ENCODE results near the gene MIEF1.

Gene MIEF1

GRCh38 chr22:39530116-39530515, 28.0 kb downstream of the MIEF1 start:
- no peak for TF ChIP-seq ZNF274 (IDR thresholded peaks at IDR 0.05; ENCODE audit: low read depth, low read length)
- H3K4me3 ChIP-seq (ENCODE audit: low read length) = no peak overlapping the region

- no peak for TF ChIP-seq ZNF274 (IDR thresholded peaks at IDR 0.05; ENCODE audit: low read depth, low read length)
- no peak overlapping the region; the same call in 1 of the 2 replicates for H3K4me3 ChIP-seq (ENCODE audit: low read length)
Measured at GRCh38 chr22:39530692-39531331, 28.7 kb downstream of the MIEF1 start.

DNA sequence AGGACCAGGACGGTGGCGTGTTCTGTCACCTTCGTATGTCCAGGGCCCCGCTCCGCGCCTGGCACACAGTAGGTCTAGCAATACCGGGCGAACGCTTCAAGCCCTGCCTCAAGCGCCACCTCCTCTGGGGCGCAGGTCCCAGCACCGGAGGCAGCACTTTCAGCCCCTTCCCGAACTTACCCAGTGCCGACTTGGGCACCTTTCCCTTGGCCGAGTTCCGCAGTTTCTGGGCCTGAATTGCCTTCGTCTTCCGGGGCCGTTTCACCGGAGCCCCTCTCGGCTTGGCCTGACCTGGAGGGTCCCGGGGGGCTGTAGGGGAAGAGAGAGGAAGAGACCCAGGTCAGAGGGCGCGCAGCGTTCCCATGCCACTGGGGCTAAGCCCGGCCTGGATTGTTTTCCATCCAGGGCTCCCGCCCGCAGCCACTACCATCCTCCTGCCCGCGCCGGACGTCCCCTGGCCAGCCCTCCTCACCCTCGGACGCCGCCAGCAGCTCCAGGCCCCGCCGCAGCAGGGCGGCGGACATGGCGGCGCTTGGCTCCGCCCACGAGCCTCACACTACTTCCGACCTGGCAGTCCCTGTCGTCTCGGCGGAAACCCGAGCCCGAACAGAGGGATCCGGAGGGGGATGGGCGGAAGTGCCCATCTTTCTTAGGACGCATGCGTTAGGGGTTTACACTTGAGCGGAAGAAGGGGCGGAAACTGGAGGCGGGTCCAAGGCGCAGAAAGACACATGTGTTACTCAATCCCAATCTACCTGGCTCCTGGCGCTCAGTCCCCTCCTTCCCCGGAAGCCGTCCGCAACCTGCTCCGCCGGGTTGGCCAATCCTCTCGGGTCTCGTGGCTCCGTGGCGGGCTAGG, 30.4 kb downstream of the MIEF1 start, which contains the start of gene RPS19BP1:
RPS19BP1 (minus strand) TSS at position 534 of the 859 bp plus-strand sequence; CDS start at position 524, 10 bp downstream.
- no peak for TF ChIP-seq ZNF274 (IDR thresholded peaks at IDR 0.05; ENCODE audit: low read depth, low read length)
- peak within 1 kb of the TSS; percentile 70 for H3K4me3 ChIP-seq (ENCODE audit: low read length)

GRCh38 chr22:39534092-39534506, 32.0 kb downstream of the MIEF1 start:
- TF ChIP-seq ZNF274 (IDR thresholded peaks at IDR 0.05; ENCODE audit: low read depth, low read length) = no peak
- H3K4me3 ChIP-seq (ENCODE audit: low read length) = no peak overlapping the region

DNA sequence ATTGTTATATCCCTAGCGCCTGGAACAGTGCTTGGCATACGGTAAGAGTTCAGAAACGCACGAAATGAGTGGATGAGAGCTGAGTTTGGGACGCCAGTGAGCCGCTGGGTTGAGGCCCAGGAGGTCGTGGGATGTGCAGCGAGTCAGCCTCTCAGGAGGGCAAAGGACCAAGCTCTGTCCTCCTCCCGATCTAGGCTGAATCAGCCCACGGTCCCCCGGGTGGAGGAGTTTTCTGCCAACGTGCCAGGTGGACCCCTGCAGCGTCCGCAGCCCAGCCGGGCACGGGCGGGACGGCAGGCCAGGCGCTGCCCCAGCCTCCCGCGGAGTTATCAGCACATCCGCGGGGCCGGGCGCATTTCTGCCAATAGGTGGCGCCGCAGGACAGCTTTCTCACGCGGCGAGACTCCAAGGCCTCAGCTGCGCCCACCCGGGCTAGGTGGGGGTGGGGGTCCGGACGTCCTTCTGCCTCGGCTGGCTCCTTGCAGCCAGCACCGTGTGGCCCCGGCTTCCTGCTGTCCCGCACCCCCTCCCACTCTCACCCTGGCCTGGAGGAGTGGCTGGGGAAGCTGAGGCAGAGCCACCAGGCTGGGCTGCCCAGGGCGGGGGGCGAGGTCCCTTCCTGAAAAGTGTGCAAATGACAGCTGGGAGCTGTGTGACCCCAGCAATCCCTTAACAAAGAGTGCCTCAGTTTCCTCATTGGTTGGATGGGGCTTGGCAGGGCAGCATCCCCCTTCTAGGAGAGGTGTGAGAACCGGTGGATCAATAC, 32.7 kb downstream of the MIEF1 start:
- TF ChIP-seq ZNF274 (IDR thresholded peaks at IDR 0.05; ENCODE audit: low read depth, low read length) = no peak
- H3K4me3 ChIP-seq (ENCODE audit: low read length) = no peak overlapping the region

DNA sequence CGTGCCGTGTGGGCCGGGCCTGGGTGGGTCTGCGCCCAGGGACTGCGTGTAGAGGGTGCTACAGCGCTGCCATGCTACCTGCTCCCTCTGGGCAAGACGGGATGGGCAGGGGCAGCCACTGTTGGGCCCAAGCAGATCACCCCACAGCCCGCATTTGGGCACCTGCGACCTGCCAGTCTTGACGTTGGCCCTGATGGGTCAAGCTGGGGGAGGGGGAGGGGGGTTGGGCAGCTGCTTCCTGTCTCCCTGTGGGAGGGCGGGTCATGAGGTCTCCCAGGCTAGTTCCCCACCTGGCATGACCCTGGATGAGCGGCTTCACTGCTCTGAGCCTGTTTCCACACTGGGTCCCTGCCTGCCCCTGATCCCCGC, 33.3 kb downstream of the MIEF1 start:
- H3K4me3 ChIP-seq (ENCODE audit: low read length) = no peak overlapping the region

GRCh38 chr22:39535831-39536449, 33.9 kb downstream of the MIEF1 start:
- no peak for TF ChIP-seq ZNF274 (IDR thresholded peaks at IDR 0.05; ENCODE audit: low read depth, low read length)
- no peak overlapping the region for H3K4me3 ChIP-seq (ENCODE audit: low read length)

More for the DNA sequence above, 33.3 kb downstream of the MIEF1 start:
- no peak for TF ChIP-seq ZNF274 (IDR thresholded peaks at IDR 0.05; ENCODE audit: low read depth, low read length)

DNA sequence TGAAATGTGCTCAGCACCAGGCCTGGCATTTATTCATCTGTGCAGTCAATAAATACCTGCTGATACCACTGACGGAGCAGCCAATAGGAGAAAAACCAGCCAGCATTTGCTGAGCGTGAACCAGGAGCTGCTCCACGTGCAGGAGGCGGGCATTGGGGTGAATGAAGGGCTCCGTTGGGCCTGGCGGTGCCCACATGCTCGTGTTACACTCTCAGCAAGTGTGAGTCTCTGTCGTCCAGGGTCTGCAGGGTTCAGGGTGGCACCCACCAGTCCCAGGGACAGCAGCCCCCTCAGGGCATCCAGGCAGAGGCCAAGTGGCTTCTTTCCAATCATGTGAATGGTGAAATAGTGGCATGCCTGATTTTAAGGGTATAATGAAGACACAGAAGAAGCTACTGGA, 34.6 kb downstream of the MIEF1 start:
- no peak overlapping the region for H3K4me3 ChIP-seq (ENCODE audit: low read length)
- TF ChIP-seq ZNF274 (IDR thresholded peaks at IDR 0.05; ENCODE audit: low read depth, low read length) = no peak

- no peak overlapping the region for H3K4me3 ChIP-seq (ENCODE audit: low read length)
- no peak for TF ChIP-seq ZNF274 (IDR thresholded peaks at IDR 0.05; ENCODE audit: low read depth, low read length)
Measured at GRCh38 chr22:39537975-39538374, 35.9 kb downstream of the MIEF1 start.

GRCh38 chr22:39543095-39543494, 41.0 kb downstream of the MIEF1 start:
- no peak for TF ChIP-seq ZNF274 (IDR thresholded peaks at IDR 0.05; ENCODE audit: low read depth, low read length)
- H3K4me3 ChIP-seq (ENCODE audit: low read length) = no peak overlapping the region

DNA sequence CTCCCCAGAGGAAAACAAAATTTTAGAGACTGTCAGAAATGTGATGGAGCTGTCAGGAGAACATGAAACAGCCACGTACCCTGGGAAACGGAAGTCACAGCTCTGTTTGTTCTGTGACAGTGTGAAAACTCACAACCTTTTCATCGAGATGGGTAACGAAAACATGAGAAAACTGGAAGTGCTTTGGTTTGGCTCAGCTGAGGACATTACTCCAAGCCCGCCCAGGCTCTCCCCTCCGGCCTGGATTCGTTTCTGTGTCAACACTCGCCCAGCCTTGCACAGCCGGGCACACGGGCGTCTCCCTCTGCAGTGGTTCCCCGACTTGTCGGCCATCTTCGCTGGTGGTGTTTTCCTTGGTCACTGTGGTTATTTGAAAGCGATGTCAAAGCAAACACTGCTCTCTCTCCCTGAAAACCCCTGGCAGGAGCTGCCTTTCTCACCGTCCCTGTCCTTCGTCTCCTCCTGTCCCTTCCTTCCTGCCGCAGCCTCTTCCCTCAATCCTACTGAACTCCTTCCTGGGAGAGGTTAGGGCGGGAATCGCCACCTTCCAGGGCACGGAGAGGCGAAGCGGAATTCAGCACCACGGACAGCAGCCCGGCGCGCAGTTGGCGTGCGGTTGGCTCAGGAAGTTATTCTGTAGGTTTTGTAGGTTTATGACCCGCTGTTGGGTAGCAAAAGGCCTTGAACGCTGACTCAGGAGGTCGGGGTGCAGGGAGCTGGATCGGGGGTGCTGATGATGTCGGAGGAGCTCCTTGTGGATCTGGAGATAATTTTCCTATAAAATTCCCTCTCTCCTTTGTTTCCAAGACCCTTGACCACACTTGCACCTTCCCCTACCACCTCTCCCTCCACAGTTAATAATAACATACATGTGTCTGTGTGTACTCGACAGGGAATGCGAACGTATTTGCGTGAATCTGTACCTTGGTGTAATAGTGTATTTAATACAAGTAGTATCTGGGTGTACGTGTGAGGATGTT, 43.6 kb downstream of the MIEF1 start:
- no peak for TF ChIP-seq ZNF274 (IDR thresholded peaks at IDR 0.05; ENCODE audit: low read depth, low read length)
- H3K4me3 ChIP-seq (ENCODE audit: low read length) = no peak overlapping the region

DNA sequence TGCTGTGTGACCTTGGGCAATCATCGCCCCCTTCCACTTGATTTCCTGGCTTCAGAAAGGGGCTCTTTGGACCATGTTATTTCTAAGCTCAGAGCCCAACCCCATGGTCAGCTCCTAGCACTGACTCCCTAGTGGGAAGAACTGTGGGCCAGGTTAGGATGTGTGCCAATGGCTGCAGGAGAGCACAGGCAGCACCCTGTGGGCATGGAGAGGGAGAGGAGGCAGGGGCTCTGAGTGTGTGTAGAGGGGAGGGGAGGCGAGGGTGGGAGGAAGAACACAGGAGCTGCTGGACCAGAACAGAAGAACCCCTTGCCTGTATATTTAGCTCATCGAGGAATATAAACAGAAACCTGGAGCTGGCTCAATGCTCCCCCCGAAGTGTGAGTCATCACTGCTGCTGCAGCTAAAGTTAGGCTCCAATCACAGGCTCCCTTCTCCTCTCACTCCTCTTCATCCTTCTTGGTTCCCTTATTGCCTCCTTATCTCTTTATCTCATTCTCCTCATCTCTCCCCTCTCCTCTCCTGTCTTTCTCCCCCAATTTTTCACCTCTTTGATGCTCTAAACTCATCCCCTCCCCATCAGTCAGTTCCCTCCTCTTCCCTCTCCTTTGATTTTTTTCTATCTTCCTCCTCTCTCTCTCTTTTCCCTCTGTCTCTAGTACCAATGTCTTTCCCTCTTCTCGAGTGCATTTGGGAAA, 44.9 kb downstream of the MIEF1 start:
- no peak for TF ChIP-seq ZNF274 (IDR thresholded peaks at IDR 0.05; ENCODE audit: low read depth, low read length)

More for the DNA sequence above, 44.9 kb downstream of the MIEF1 start:
- H3K4me3 ChIP-seq (ENCODE audit: low read length) = no peak overlapping the region
